Measurements from ENCODE around the gene KRTAP5-10. TPM values are rescaled to one million over a fixed set of nuclear protein-coding genes. Genes with fewer than 3 reads are reported as not detected.

KRTAP5-10 gene
- total and polyA plus RNA-seq, 2 of the 8 experiments (the other 6 are each of a cell fraction or from before 2014, with no cell fraction given): 0.12 TPM; not detected in 1

DNA sequence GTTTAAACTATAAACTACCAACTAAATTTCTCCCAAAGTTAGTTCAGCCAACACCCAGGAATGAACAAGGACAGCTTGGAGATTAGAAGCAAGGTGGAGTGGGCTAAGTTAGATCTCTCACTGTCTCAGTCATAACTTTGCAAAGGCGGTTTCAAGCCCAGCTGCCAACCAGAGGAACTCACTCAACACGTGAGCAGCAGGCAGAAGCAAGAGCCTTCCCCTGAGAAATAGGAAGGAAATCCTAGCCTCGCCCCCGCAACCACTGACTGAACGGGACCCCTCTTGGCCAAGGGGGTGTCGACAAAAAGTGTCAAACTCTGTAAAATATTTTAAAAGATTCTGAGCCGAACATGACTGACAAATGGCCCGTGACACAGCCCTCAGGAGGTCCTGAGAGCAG, 21.5 kb upstream of the KRTAP5-10 start:
- H3K4me3 ChIP-seq (ENCODE audit: extremely low read depth in 1 of 4, insufficient read depth in 2 of 4, low read depth in 3 of 4, low read length in 4 of 4): no peak overlapping the region
- no peak overlapping the region; the same call in 1 of the 2 replicates for H2AFZ ChIP-seq (ENCODE audit: low read length)
- H3K14ac ChIP-seq (ENCODE audit: insufficient read length): no peak overlapping the region
- H3K18ac ChIP-seq (ENCODE audit: extremely low read depth, low read length): no peak overlapping the region
- no peaks in the 10 kb centered on the region; a peak in 1 of 4 replicates for H3K9me3 ChIP-seq (ENCODE audit: insufficient read depth in 2 of 2, low read depth in 1 of 2, low read length in 1 of 2)
- H4K20me1 ChIP-seq (replicated peaks in 1 of 2; ENCODE audit: control insufficient read depth in 1 of 2, insufficient read depth in 2 of 2, low read length in 2 of 2): no peaks in the 10 kb centered on the region
- H4K91ac ChIP-seq (replicated peaks; ENCODE audit: insufficient read length, low read length): no peak overlapping the region
- FAIRE-seq (no peak), DNase-seq (ENCODE audit: low read depth in 1 of 2, low spot score in 2 of 2) (no peak)
- no peak overlapping the region for H2BK20ac ChIP-seq (ENCODE audit: low read length)
- H4K5ac ChIP-seq (ENCODE audit: insufficient read length, low read depth, low read length): no peak overlapping the region
- no peaks in the 10 kb centered on the region for H3K27me3 ChIP-seq (replicated peaks in 1 of 4; ENCODE audit: control insufficient read depth in 3 of 4, extremely low read depth in 1 of 4, insufficient read depth in 3 of 4, low read length in 3 of 4)
- no peak overlapping the region for H3K23ac ChIP-seq (ENCODE audit: insufficient read length)
- H3K27ac ChIP-seq (ENCODE audit: low read depth, low read length): no peak overlapping the region
- TF ChIP-seq BACH1 (IDR thresholded peaks at IDR 0.05; ENCODE audit: low read length) (no peak), SRF (IDR thresholded peaks at IDR 0.05; ENCODE audit: low read depth, low read length) (no peak), RFX5 (IDR thresholded peaks at IDR 0.05; ENCODE audit: borderline replicate concordance, low read depth, low read length) (no peak), CTBP2 (IDR thresholded peaks at IDR 0.05; ENCODE audit: borderline replicate concordance, insufficient read depth, insufficient read length, low read length) (no peak)
- TF ChIP-seq, protein P1, sequence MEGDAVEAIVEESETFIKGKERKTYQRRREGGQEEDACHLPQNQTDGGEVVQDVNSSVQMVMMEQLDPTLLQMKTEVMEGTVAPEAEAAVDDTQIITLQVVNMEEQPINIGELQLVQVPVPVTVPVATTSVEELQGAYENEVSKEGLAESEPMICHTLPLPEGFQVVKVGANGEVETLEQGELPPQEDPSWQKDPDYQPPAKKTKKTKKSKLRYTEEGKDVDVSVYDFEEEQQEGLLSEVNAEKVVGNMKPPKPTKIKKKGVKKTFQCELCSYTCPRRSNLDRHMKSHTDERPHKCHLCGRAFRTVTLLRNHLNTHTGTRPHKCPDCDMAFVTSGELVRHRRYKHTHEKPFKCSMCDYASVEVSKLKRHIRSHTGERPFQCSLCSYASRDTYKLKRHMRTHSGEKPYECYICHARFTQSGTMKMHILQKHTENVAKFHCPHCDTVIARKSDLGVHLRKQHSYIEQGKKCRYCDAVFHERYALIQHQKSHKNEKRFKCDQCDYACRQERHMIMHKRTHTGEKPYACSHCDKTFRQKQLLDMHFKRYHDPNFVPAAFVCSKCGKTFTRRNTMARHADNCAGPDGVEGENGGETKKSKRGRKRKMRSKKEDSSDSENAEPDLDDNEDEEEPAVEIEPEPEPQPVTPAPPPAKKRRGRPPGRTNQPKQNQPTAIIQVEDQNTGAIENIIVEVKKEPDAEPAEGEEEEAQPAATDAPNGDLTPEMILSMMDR (IDR thresholded peaks at IDR 0.05; ENCODE audit: control extremely low read depth in 1 of 3, insufficient read depth in 1 of 3, low read depth in 1 of 3, low read length in 3 of 3): no peak
- 90% methylated on average over 8 of the region's 8 CpGs; no CpG with 5 or more reads in 1 of the 2 experiments for WGBS, 2 experiments (ENCODE audit: extremely low coverage in 1 of 2, insufficient coverage in 1 of 2, insufficient read length in 1 of 2, insufficient replicate concordance in 2 of 2, low coverage in 1 of 2, low lambda C conversion rate in 2 of 2, missing lambda C conversion rate in 1 of 2)
- H2BK120ac ChIP-seq (replicated peaks; ENCODE audit: low read depth, low read length): no peak overlapping the region
- H2BK12ac ChIP-seq (ENCODE audit: low read depth, low read length): no peak overlapping the region
- ChIA-PET CTCF (ENCODE audit: partially characterized antibody) (interaction anchor here (0.6 to 5.6 kb wide), 3 partner anchors 19 to 448 kb away, joined by 3 to 28 read pairs (median 3); no protein-coding TSS in a partner anchor), POLR2A (ENCODE audit: partially characterized antibody) (no interaction called here)
- no peak overlapping the region for H3K56ac ChIP-seq (replicated peaks; ENCODE audit: insufficient read length, low read depth, low read length)
- H2AK5ac ChIP-seq (ENCODE audit: low read depth, low read length): no peak overlapping the region
- H3K36me3 ChIP-seq (ENCODE audit: control insufficient read depth in 2 of 4, insufficient read depth in 4 of 4, low read length in 3 of 4): no peaks in the 10 kb centered on the region
- no peak overlapping the region for H2BK5ac ChIP-seq (ENCODE audit: low read depth, low read length)
- no peak overlapping the region for H3K4ac ChIP-seq (replicated peaks; ENCODE audit: insufficient read length, low read depth, low read length)
- no peaks in the 10 kb centered on the region for H3K23me2 ChIP-seq (ENCODE audit: low read depth, low read length)
- H3K79me1 ChIP-seq (ENCODE audit: low read depth, low read length): no peaks in the 10 kb centered on the region
- no peak overlapping the region for H3K4me2 ChIP-seq (ENCODE audit: insufficient read depth in 1 of 2, low read depth in 2 of 2, low read length in 2 of 2)
- no peak overlapping the region for H4K8ac ChIP-seq (ENCODE audit: extremely low read depth, insufficient read depth, low read length)
- H2BK15ac ChIP-seq (ENCODE audit: low read length): no peak overlapping the region
- no peaks in the 10 kb centered on the region; a peak in 1 of 7 replicates for H3K4me1 ChIP-seq (replicated peaks in 1 of 4; ENCODE audit: control insufficient read depth in 3 of 4, insufficient read depth in 4 of 4, low read length in 3 of 4)
- no peaks in the 10 kb centered on the region for H3K79me2 ChIP-seq (ENCODE audit: control insufficient read depth in 1 of 2, insufficient read depth in 2 of 2, low read length in 2 of 2)
- H3K9ac ChIP-seq (replicated peaks in 1 of 4; ENCODE audit: extremely low read depth in 1 of 4, low read depth in 3 of 4, low read length in 3 of 4): no peak overlapping the region
